NT2/D1 (cell line): ENCODE results near the gene STK17A.
"Not testable (repeated sequence)": the region's sequence is repeated elsewhere in the genome, so short reads cannot be mapped to it uniquely, and the experiment has no call there.

Experiments used
- SUZ12 ChIP-seq: IDR thresholded peaks from 2 replicates; pipeline ENCODE4 v1.6.1; 2011; ENCODE audit not compliant: insufficient read length, insufficient read depth; ENCODE audit errors: extremely low read depth
- YY1 ChIP-seq: IDR thresholded peaks from 2 replicates; pipeline ENCODE4 v1.6.1; 2011; ENCODE audit not compliant: insufficient read length, insufficient read depth
- ZNF274 ChIP-seq: IDR thresholded peaks from 2 replicates; pipeline ENCODE4 v1.6.1; 2011; ENCODE audit warnings: mild to moderate bottlenecking, low read depth, low read length

DNA sequence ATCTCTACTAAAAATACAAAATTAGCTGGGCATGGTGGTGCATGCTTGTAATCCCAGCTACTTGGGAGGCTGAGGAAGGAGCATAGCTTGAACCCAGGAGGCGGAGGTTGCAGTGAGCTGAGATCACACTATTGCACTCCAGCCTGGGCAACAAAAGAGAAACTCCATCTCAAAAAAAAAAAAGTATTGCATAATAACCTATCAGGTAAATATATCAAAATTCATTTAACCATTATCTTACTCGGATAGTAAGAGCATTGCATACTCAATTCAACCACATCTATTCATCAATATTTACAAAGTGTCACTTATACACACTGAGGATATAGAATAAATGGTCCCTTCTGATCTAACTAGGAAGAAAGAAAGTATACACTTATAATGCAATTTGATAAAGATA lies 9.1 kb upstream of the STK17A start:
- TF ChIP-seq YY1, SUZ12, ZNF274: not testable (repeated sequence)
